A549 (cell line): Measurements from ENCODE around the gene TM4SF20. TPM values are rescaled to one million over a fixed set of nuclear protein-coding genes. Genes with fewer than 3 reads are reported as not detected.
A peak's percentile ranks its signal among the peaks of the same experiment; 100 is the strongest.

ENCODE experiments used
- ATAC-seq, 2 experiments: fragments of 200-7000 bp in 1 of 2; fragments of >200 bp in 1 of 2; cut with Nextera tagmentation in 1 of 2; cut with Tn5 transposase in 1 of 2; 3 replicates each; pipeline versions ENCODE4 v1.8.0 to v1.9.1; 2018 to 2020; ENCODE audit warnings: mild to moderate bottlenecking in 1 of 2, moderate library complexity in 1 of 2
- CTCF ChIA-PET: fragments of 300-600 bp; sonication (Branson Sonifier 250); formaldehyde crosslinking; extraction: SDS; loops from one replicate; lab custom pipeline; 2021; ENCODE audit warnings: antibody characterized with exemption, inconsistent platforms; lab: Yijun Ruan, JAX
- POLR2A ChIA-PET: fragments of 350-600 bp; formaldehyde crosslinking; extraction: SDS; loops from one replicate; lab custom pipeline; 2021; ENCODE audit warnings: antibody characterized with exemption, inconsistent platforms; lab: Yijun Ruan, JAX
- DNase-seq, 2 experiments: peaks; one replicate each; pipeline versions ENCODE4 v3.0.0 to v3.0.0-alpha.2; 2011 to 2016; ENCODE audit warnings: low read depth in 1 of 2, low spot score in 1 of 2
- FAIRE-seq: peaks from 2 replicates; lab custom pipeline; 2011; peaks lifted over from hg19 to GRCh38; lab: Jason Lieb, UNC
- H3K27ac ChIP-seq, 2 experiments: fragments of >200 bp; sonication (Bioruptor Twin); formaldehyde crosslinking; 3 replicates each; pipeline ENCODE4 v1.5.1; 2016 to 2017
- H3K4me1 ChIP-seq: fragments of >200 bp; sonication (Bioruptor Twin); formaldehyde crosslinking; 3 replicates; pipeline ENCODE4 v1.6.1; 2016
- H3K4me2 ChIP-seq: fragments of >200 bp; sonication (Bioruptor Twin); formaldehyde crosslinking; 3 replicates; pipeline ENCODE4 v1.6.1; 2016
- H3K4me3 ChIP-seq: fragments of >200 bp; sonication (Bioruptor Twin); formaldehyde crosslinking; 3 replicates; pipeline ENCODE4 v1.5.1; 2016
- H3K9me3 ChIP-seq: fragments of >200 bp; sonication (Bioruptor Twin); formaldehyde crosslinking; 3 replicates; pipeline ENCODE4 v1.6.1; 2016
- ATOH8 ChIP-seq: fragments of 250-450 bp; sonication (Bioruptor Pico); IDR thresholded peaks from 2 replicates; pipeline ENCODE4 v1.5.0; 2020; ENCODE audit warnings: low read depth, mild to moderate bottlenecking, moderate library complexity
- CBX2 ChIP-seq: fragments of 200-600 bp; sonication (generic); IDR thresholded peaks from 2 replicates; pipeline ENCODE4 v1.6.1; 2016; ENCODE audit warnings: low read depth, mild to moderate bottlenecking, borderline replicate concordance
- CBX8 ChIP-seq: fragments of 200-600 bp; sonication (generic); IDR thresholded peaks from 2 replicates; pipeline ENCODE4 v1.6.1; 2016
- CEBPB ChIP-seq, 2 experiments: fragments of >200 bp in 1 of 2; sonication (Bioruptor Twin) in 1 of 2; formaldehyde crosslinking in 1 of 2; IDR thresholded peaks; 2 replicates each; pipeline ENCODE4 v1.6.1; 2012 to 2016
- EHF ChIP-seq: fragments of 250-450 bp; sonication (Bioruptor Pico); IDR thresholded peaks from 2 replicates; pipeline ENCODE4 v1.5.0; 2020; ENCODE audit warnings: mild to moderate bottlenecking
- EHMT2 ChIP-seq: fragments of 200-600 bp; sonication (generic); IDR thresholded peaks from 2 replicates; pipeline ENCODE4 v1.6.1; 2016; ENCODE audit warnings: antibody characterized with exemption, low read depth, mild to moderate bottlenecking, moderate library complexity
- ESRRA ChIP-seq: fragments of 150-350 bp; IDR thresholded peaks from 2 replicates; pipeline ENCODE4 v1.6.1; 2014; ENCODE audit warnings: mild to moderate bottlenecking, low read length, borderline replicate concordance
- FOSB ChIP-seq: fragments of 250-450 bp; sonication (Bioruptor Pico); IDR thresholded peaks from 2 replicates; pipeline ENCODE4 v1.5.0; 2020; ENCODE audit warnings: mild to moderate bottlenecking, moderate library complexity
- FOSL2 ChIP-seq, 2 experiments: fragments of 450-650 bp in 1 of 2; fragments of >200 bp in 1 of 2; sonication (Bioruptor Twin) in 1 of 2; formaldehyde crosslinking; IDR thresholded peaks; 2 replicates each; pipeline versions ENCODE4 v1.5.0 to v1.6.1; 2016 to 2020; ENCODE audit warnings: mild to moderate bottlenecking in 1 of 2, moderate library complexity in 1 of 2
- FOXS1 ChIP-seq: fragments of 250-450 bp; sonication (Bioruptor Pico); IDR thresholded peaks from 2 replicates; pipeline ENCODE4 v1.5.0; 2020; ENCODE audit warnings: mild to moderate bottlenecking, moderate library complexity
- GATA3 ChIP-seq: IDR thresholded peaks from 2 replicates; pipeline ENCODE4 v1.6.1; 2012; ENCODE audit warnings: borderline replicate concordance
- HDAC2 ChIP-seq: fragments of 200-600 bp; sonication (generic); IDR thresholded peaks from 2 replicates; pipeline ENCODE4 v1.6.1; 2016
- HEYL ChIP-seq: fragments of 250-450 bp; sonication (Bioruptor Pico); IDR thresholded peaks from 2 replicates; pipeline ENCODE4 v1.8.0; 2021; ENCODE audit warnings: mild to moderate bottlenecking, moderate library complexity
- JUN ChIP-seq, 2 experiments: fragments of >200 bp; sonication (Bioruptor Twin); formaldehyde crosslinking; IDR thresholded peaks; 2 replicates in 1 of 2; 3 replicates in 1 of 2; pipeline ENCODE4 v1.6.1; 2016 to 2017
- MAZ ChIP-seq: fragments of 150-350 bp; IDR thresholded peaks from 2 replicates; pipeline ENCODE4 v1.6.1; 2014; ENCODE audit warnings: antibody characterized with exemption, low read depth, low read length, borderline replicate concordance
- NPAS2 ChIP-seq: fragments of 250-450 bp; sonication (Bioruptor Pico); IDR thresholded peaks from 2 replicates; pipeline ENCODE4 v1.8.0; 2022; ENCODE audit warnings: mild to moderate bottlenecking, moderate library complexity, borderline replicate concordance
- RAD21 ChIP-seq, 2 experiments: fragments of >200 bp in 1 of 2; sonication (Bioruptor Twin) in 1 of 2; formaldehyde crosslinking in 1 of 2; IDR thresholded peaks in 1 of 2; conservative IDR thresholded peaks in 1 of 2; 2 replicates in 1 of 2; 3 replicates in 1 of 2; pipeline ENCODE4 v1.6.1; 2012 to 2018; ENCODE audit warnings: inconsistent platforms in 1 of 2
- SMC3 ChIP-seq: fragments of >200 bp; sonication (Bioruptor Twin); formaldehyde crosslinking; IDR thresholded peaks from 3 replicates; pipeline ENCODE4 v1.6.1; 2018; ENCODE audit warnings: inconsistent platforms
- SREBF2 ChIP-seq: fragments of 450-650 bp; IDR thresholded peaks from 2 replicates; pipeline ENCODE4 v1.6.1; 2014; ENCODE audit warnings: mild to moderate bottlenecking, moderate library complexity
- TFCP2L1 ChIP-seq: fragments of 250-450 bp; sonication (Bioruptor Pico); IDR thresholded peaks from 2 replicates; pipeline ENCODE4 v1.5.0; 2021; ENCODE audit warnings: mild to moderate bottlenecking
- TP53 ChIP-seq: fragments of 250-450 bp; sonication (Bioruptor Pico); IDR thresholded peaks from 2 replicates; pipeline ENCODE4 v1.5.0; 2021; ENCODE audit warnings: mild to moderate bottlenecking, moderate library complexity
- WGBS: methylation state at CpG from one replicate; pipeline ENCODE4 v1.1.6; 2017; ENCODE audit errors: missing lambda C conversion rate; 5-methylcytosine and 5-hydroxymethylcytosine counted together
- polyA plus RNA-seq, 4 experiments: library from polyadenylated mRNA; depleted of rRNA in 3 of 4; stranded (reverse); fragments of >200 nt; fragmentation: RNase III in 1 of 4; extraction: RNeasy Plus Mini Kit Qiagen cat#74134 plus additional on column Dnase treatment in 1 of 4; gene quantifications; 2 replicates in 3 of 4; 3 replicates in 1 of 4; pipeline ENCODE4 v1.2.3, GENCODE V29; 2011 to 2017
- TF ChIP-seq, protein P1 (sequence below): fragments of >200 bp; sonication (Bioruptor Twin); formaldehyde crosslinking; IDR thresholded peaks from 3 replicates; pipeline ENCODE4 v1.6.1; 2016
- TF ChIP-seq, protein P2 (sequence below): IDR thresholded peaks from 2 replicates; pipeline ENCODE4 v1.6.1; 2012; ENCODE audit warnings: low read depth, borderline replicate concordance

The TM4SF20 gene
- polyA plus RNA-seq, 2 of the 4 experiments (the other 2 are of a cell fraction): 59.3 to 136 TPM

DNA sequence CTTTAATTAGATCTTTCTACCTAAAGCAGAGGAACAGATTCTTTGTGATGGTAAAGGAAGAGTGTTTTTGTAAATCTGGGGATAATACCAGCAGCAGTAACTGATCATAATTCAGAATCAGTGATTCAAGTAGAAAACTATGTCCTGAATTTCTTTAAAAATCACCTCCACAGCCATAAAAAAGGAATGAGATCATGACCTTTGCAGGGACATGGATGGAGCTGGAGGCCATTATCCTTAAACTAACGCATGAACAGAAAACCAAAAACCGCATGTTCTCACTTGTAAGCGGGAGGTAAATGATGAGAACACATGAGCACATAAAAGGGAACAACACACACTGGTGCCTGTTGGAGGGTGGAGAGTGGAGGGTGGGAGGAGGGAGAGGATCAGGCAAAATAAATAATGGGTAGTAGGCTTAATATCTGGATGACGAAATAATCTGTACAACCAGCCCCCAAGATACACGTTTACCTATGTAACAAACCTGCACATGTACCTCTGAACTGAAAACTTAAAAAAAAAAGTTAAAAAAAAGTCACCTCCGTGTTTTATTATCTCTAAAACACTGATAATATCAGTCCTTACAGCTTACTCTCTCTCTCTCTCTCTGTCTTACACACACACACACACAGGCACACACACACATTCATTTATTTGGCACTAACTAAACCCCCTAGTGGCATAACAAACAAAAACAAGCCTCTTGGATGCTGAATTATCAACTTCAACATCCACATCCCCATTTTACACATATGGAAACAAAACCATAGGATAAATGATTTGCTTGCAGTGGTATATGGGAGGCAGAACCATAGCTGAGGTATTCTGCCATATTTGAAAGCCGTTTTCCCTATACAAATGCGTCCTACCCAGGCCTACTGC is 1.4 kb downstream of the TM4SF20 start (continued):
- peak; percentile 32; the same call in 1 of the 2 replicates for TF ChIP-seq ATOH8
- peak in 1 of 2 experiments; percentile 32; a peak in 2 of 4 replicates for TF ChIP-seq CEBPB (IDR thresholded peaks at IDR 0.05)
- no peak; the same call in 1 of the 2 replicates for TF ChIP-seq FOSB
- TF ChIP-seq, protein P1, sequence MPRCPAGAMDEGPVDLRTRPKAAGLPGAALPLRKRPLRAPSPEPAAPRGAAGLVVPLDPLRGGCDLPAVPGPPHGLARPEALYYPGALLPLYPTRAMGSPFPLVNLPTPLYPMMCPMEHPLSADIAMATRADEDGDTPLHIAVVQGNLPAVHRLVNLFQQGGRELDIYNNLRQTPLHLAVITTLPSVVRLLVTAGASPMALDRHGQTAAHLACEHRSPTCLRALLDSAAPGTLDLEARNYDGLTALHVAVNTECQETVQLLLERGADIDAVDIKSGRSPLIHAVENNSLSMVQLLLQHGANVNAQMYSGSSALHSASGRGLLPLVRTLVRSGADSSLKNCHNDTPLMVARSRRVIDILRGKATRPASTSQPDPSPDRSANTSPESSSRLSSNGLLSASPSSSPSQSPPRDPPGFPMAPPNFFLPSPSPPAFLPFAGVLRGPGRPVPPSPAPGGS: no peak
- no peak for TF ChIP-seq SREBF2
- TF ChIP-seq NPAS2: no peak
- TF ChIP-seq EHMT2: no peak
- TF ChIP-seq, protein P2, sequence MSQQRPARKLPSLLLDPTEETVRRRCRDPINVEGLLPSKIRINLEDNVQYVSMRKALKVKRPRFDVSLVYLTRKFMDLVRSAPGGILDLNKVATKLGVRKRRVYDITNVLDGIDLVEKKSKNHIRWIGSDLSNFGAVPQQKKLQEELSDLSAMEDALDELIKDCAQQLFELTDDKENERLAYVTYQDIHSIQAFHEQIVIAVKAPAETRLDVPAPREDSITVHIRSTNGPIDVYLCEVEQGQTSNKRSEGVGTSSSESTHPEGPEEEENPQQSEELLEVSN: 0 out of 2 replicates have a peak, but pooled peaks have one; percentile 11
- no peak for TF ChIP-seq ESRRA
- no peak for TF ChIP-seq MAZ
- TF ChIP-seq JUN (IDR thresholded peaks at IDR 0.05): peak in 1 of 2 experiments; percentile 25; a peak in 1 of 5 replicates
- TF ChIP-seq FOSL2 (IDR thresholded peaks at IDR 0.05): no peak
- TF ChIP-seq FOSL2 (CRISPR knock-in tag; IDR thresholded peaks at IDR 0.05): no peak
- TF ChIP-seq GATA3: peak; percentile 31; the same call in 1 of the 2 replicates
- TF ChIP-seq FOXS1 (CRISPR knock-in tag): no peak
- TF ChIP-seq RAD21 (conservative IDR thresholded peaks at IDR 0.05 in 1 of 2, IDR thresholded peaks at IDR 0.05 in 1 of 2): peak in 1 of 2 experiments; percentile 31; a peak in 1 of 5 replicates
- TF ChIP-seq HDAC2: no peak

DNA sequence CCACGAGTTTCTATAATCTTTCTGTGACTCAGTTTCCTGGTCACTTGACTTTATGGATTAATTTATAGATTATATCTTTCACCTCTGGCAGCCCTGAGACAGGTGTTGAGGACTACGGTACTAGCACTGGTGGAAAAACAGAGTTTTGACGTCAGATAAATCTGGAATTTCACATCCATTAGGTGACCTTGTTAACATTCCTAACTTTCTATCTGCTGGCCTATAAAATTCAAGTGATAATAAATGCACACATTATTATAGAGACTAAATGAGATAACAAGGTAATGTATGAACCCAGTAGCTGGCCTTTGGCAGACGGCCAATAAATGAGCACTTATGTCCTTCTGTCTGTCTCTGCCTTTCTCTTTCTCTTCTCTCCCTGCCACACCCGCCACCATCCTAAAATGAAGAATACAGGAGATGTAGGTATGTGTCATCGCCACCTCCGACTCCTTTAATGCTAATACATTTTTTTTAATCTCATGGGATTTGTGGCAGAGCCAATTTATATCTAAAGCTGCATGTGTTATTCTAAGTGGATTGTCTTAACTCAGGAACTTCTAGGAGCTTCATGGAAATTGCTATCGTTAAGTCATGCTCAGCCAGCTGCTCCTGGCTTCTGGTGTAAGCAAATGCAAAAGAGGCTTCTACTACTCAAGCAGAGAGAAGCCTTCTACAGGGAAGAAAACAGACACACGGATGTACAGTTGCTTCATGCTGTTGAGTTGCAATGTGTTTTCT is 2.3 kb downstream of the TM4SF20 start:
- ATAC-seq (peak in 1 of 2 experiments; percentile 27; a peak in 3 of 6 replicates), FAIRE-seq (no peak), DNase-seq (peak in 1 of 2 experiments; percentile 53)
- peak overlapping the region; percentile 78 for H3K4me2 ChIP-seq
- ChIA-PET POLR2A (interaction anchor here (0.5 kb wide), 1 partner anchor 11 kb away, joined by 6 read pairs; no protein-coding TSS in a partner anchor), CTCF (interaction anchor here (1.4 to 2.9 kb wide), 3 partner anchors 9 to 94 kb away, joined by 3 to 13 read pairs (median 3); no protein-coding TSS in a partner anchor)
- no peak for TF ChIP-seq SMC3
- 0 out of 2 replicates have a peak, but pooled peaks have one; percentile 7 for TF ChIP-seq HEYL (CRISPR knock-in tag)
- no peak for TF ChIP-seq NPAS2
- no peak for TF ChIP-seq EHF
- TF ChIP-seq CEBPB (IDR thresholded peaks at IDR 0.05): 0 out of 4 replicates have a peak, but pooled peaks of 1 of the 2 experiments have one; percentile 7
- no peak for TF ChIP-seq CBX2
- TF ChIP-seq TP53 (CRISPR knock-in tag): no peak
- no peak for TF ChIP-seq CBX8
- no peak for TF ChIP-seq RAD21 (conservative IDR thresholded peaks at IDR 0.05 in 1 of 2, IDR thresholded peaks at IDR 0.05 in 1 of 2)
- no peak for TF ChIP-seq TFCP2L1 (CRISPR knock-in tag)
- TF ChIP-seq, protein P2: no peak
- no peak for TF ChIP-seq FOSB
- H3K27ac ChIP-seq: peak overlapping the region; percentile 95 to 99
- no peaks in the 10 kb centered on the region for H3K9me3 ChIP-seq
- peaks cover 59% of the 10 kb centered on the region for H3K4me1 ChIP-seq
- H3K4me3 ChIP-seq: peak overlapping the region; percentile 37
- 39% methylated on average over 9 of the region's 9 CpGs for WGBS
